Prostate gland (tissue), 1 donor: ENCODE measurements around the gene TMTC1.
"Not testable (repeated sequence)": the region's sequence is repeated elsewhere in the genome, so short reads cannot be mapped to it uniquely, and the experiment has no call there.

Experiments
- POLR2A ChIP-seq: fragments of 450-650 bp; IDR thresholded peaks from one replicate; pipeline ENCODE4 v1.6.1; 2016; ENCODE audit warnings: antibody characterized with exemption, mild to moderate bottlenecking
- POLR2AphosphoS5 ChIP-seq: sonication (generic); formaldehyde crosslinking; IDR thresholded peaks from one replicate; pipeline ENCODE4 v1.6.1; 2017; ENCODE audit warnings: antibody characterized with exemption

GRCh38 chr12:29630164-29630563 lies 153.6 kb downstream of the TMTC1 start:
- TF ChIP-seq POLR2A, POLR2AphosphoS5: not testable (repeated sequence)
